Uterus (tissue), 4 donors: ENCODE results near the gene NECTIN1. TPM values are rescaled to one million over a fixed set of nuclear protein-coding genes. Genes with fewer than 3 reads are reported as not detected.

Experiments
- DNase-seq, 2 donors: peaks; one replicate each; pipeline ENCODE4 v3.0.0-alpha.2; 2019 to 2020
- H3K27ac ChIP-seq, 2 donors: fragments of 200-600 bp; sonication (generic); 1 replicate in 1 of 2; 2 replicates in 1 of 2; pipeline ENCODE4 v1.5.1; 2016 to 2018
- H3K27me3 ChIP-seq, 2 donors: fragments of 200-600 bp; sonication (generic); one replicate each; pipeline ENCODE4 v1.5.1; 2018 to 2019; ENCODE audit warnings: control low read depth in 1 of 2
- H3K36me3 ChIP-seq, 2 donors: fragments of 200-600 bp; sonication (generic); one replicate each; pipeline ENCODE4 v1.5.1; 2019; ENCODE audit warnings: control low read depth in 1 of 2
- H3K4me1 ChIP-seq, 2 donors: fragments of 200-600 bp; sonication (generic); one replicate each; pipeline ENCODE4 v1.5.1; 2018 to 2019; ENCODE audit warnings: control low read depth in 1 of 2
- H3K4me3 ChIP-seq, 2 donors: fragments of 200-600 bp; sonication (generic); 1 replicate in 1 of 2; 2 replicates in 1 of 2; pipeline ENCODE4 v1.5.1; 2018 to 2019; ENCODE audit warnings: mild to moderate bottlenecking in 1 of 2
- H3K9me3 ChIP-seq, 2 donors: fragments of 200-600 bp; sonication (generic); one replicate each; pipeline ENCODE4 v1.5.1; 2019; ENCODE audit warnings: control low read depth in 1 of 2
- POLR2A ChIP-seq, 2 donors: fragments of 450-650 bp; IDR thresholded peaks; one replicate each; pipeline ENCODE4 v1.6.1; 2016; ENCODE audit warnings: antibody characterized with exemption in 2 of 2, mild to moderate bottlenecking in 1 of 2, moderate library complexity in 1 of 2
- intact Hi-C: fragments of 100-400 bp; cut with DNase I; formaldehyde crosslinking; loops from one replicate; pipeline ENCODE4 v1.15.1; 2023; ENCODE audit warnings: low total_unique reads
- total RNA-seq, 4 donors: library from RNA; depleted of rRNA in 3 of 4; stranded (reverse); fragments of >200 nt in 3 of 4; gene quantifications; one replicate each; pipeline versions ENCODE4 v1.1.0 to v1.2.4, GENCODE V29; 2014 to 2023
- TF ChIP-seq, protein P1 (sequence below), 4 experiments: fragments of 200-600 bp in 2 of 4; fragments of 450-650 bp in 2 of 4; sonication (generic) in 2 of 4; IDR thresholded peaks; one replicate each; pipeline ENCODE4 v1.5.1; 2016 to 2019; ENCODE audit warnings: antibody characterized with exemption in 4 of 4, mild to moderate bottlenecking in 2 of 4, moderate library complexity in 1 of 4
- donor health status: DM: yes; HTN: yes; CAD: no.

Gene NECTIN1
- total RNA-seq, 4 donors from 2014 or later: 1.3 to 10.6 (median 9.2) TPM; not detected in 1

DNA sequence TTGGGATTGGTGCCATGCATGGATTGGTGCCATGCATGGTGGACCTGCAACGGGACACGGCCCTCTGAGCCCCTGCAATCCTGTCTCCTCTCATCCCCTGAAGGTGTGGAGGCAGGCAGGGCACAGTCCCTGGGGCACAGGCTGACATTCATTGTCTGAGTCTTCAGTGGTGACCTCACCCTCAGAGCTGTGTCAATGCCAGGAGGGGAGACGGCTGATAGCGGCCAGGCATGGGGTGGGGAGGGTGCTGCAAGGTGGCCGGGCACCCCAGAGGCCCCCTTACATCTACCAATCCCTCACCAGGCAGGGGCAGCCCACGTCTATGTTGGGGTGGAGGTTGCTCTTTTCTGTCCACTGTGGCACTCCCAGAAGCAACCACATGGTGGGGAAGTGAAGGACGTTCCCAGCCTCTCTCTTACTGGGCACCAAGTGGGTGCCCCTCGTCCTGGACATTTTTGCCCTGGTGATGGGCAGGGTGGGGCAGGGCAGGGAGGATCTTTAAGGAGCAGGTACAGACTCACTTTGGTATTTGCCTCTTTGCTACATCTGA is 47.6 kb downstream of the NECTIN1 start:
- no peak for TF ChIP-seq POLR2A (IDR thresholded peaks at IDR 0.05)
- Histone ChIP-seq H3K27me3 (no peaks in the 10 kb centered on the region), H3K27ac (no peak overlapping the region), H3K4me1 (no peaks in the 10 kb centered on the region), H3K4me3 (no peak overlapping the region), H3K9me3 (no peaks in the 10 kb centered on the region), H3K36me3 (no peaks in the 10 kb centered on the region)
- intact Hi-C loops: no loop called here
- no peak for DNase-seq

DNA sequence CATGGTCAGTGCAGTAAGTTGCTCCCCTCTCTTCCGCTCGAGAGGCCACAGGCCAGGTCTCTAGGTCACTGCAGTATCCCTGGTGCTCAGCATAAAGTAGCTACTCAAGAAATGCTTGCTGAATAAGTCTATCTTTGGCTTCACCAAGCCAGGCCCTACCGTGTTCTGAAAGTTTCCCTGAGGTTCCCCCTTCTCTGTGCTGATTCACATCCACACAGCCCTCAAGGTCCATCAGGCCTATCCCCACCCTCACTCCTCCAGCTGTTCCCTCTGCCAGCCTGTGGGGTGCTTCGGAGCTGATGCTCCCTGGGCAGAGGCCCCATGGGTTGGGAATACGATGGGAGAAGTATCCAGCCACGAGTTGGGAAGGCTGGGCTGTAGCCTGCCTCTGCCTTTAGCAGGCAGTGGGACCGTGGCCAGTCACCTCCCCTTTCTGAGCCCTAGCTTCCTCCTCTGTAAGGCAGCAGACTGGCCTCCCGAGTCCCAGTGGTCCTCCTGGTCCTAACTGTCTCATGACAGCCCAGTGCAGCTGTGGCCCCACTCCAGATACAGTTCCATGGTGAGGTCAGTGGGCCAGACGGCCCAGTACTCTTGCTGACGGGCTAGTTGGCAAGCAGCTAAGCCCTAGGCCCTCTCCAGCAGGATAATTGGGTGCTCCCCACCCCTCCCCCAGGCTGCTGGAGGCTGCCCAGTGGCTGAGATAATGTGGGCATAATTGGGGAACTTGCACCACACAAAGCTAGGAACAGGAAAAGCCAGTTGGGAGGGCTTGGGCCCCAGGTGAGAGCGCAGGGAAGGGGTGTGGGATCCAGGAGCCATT is 48.2 kb downstream of the NECTIN1 start:
- no peaks in the 10 kb centered on the region for H3K4me1 ChIP-seq
- intact Hi-C loops: no loop called here
- H3K4me3 ChIP-seq: no peak overlapping the region
- no peaks in the 10 kb centered on the region for H3K9me3 ChIP-seq
- no peak for TF ChIP-seq POLR2A (IDR thresholded peaks at IDR 0.05)
- TF ChIP-seq, protein P1, sequence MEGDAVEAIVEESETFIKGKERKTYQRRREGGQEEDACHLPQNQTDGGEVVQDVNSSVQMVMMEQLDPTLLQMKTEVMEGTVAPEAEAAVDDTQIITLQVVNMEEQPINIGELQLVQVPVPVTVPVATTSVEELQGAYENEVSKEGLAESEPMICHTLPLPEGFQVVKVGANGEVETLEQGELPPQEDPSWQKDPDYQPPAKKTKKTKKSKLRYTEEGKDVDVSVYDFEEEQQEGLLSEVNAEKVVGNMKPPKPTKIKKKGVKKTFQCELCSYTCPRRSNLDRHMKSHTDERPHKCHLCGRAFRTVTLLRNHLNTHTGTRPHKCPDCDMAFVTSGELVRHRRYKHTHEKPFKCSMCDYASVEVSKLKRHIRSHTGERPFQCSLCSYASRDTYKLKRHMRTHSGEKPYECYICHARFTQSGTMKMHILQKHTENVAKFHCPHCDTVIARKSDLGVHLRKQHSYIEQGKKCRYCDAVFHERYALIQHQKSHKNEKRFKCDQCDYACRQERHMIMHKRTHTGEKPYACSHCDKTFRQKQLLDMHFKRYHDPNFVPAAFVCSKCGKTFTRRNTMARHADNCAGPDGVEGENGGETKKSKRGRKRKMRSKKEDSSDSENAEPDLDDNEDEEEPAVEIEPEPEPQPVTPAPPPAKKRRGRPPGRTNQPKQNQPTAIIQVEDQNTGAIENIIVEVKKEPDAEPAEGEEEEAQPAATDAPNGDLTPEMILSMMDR (IDR thresholded peaks at IDR 0.05): no peak
- no peaks in the 10 kb centered on the region for H3K27me3 ChIP-seq
- no peaks in the 10 kb centered on the region for H3K36me3 ChIP-seq
- H3K27ac ChIP-seq: no peak overlapping the region
- peak in 1 of 2 donors; percentile 30 for DNase-seq

DNA sequence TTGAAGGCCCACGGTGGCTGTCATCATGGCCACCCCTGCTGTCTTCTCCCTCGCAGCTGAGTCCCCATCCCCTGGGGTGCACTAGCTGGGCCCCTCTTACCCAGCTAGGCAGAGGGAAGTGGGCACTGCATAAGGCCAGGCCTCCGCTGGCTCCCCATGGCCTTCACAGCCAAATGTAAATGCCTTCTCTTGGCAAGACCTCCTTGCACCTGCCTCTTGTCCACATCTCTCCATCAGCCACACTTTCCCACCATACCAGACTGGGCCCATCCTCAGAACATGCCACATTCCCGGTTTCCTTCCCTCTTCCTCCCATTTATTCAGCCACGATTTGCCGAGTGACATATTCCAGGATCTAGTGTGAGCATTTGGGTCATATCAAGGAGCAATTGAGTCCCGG is 49.7 kb downstream of the NECTIN1 start:
- Histone ChIP-seq H3K9me3 (no peaks in the 10 kb centered on the region), H3K4me3 (no peak overlapping the region), H3K4me1 (no peaks in the 10 kb centered on the region), H3K27me3 (no peaks in the 10 kb centered on the region), H3K36me3 (no peaks in the 10 kb centered on the region), H3K27ac (no peak overlapping the region)
- intact Hi-C loops: no loop called here
- TF ChIP-seq POLR2A (IDR thresholded peaks at IDR 0.05): no peak
- TF ChIP-seq, protein P1 (IDR thresholded peaks at IDR 0.05): no peak
- DNase-seq: no peak

DNA sequence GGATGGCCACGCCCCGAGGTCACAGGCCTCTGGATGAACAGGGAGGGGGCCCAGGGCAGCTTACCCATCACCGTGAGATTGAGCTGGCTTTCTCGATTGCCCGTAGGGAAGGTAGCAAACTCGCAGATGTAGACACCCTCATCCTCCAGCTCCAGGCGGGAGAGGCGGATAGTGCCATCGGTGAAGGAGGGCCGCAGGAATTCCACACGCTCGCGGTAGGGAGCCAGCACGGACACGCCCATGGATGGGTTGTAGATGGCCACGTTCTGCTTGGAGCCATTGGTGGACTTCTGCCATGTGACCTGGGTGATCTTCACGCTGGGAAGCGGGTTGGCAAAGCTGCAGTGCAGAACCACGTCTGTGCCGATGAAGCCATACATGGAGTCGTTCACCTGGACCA is 50.6 kb downstream of the NECTIN1 start:
- intact Hi-C loops: no loop called here

DNA sequence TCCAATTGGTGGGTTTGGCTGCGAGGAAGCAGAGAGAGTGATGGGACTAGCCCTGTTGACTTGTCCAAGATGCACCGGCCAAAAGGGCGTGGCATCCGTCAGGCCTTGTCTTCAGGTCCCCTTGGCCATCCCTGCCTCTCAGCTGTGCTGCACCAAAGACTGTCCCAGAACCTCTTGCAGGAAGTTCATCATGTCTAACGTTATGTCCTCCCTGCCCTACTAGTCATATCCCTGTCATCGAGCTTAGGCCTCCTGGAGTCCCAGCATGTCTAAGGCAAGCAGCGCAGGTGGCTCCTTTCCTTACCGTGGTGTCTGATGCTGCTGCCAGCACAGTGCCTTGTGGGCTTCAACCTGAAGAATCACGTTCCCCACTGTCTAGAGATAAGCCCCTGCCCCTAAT is 51.2 kb downstream of the NECTIN1 start:
- no peaks in the 10 kb centered on the region for H3K36me3 ChIP-seq
- H3K27ac ChIP-seq: no peak overlapping the region
- no peaks in the 10 kb centered on the region for H3K4me1 ChIP-seq
- no peaks in the 10 kb centered on the region for H3K9me3 ChIP-seq
- no peak for DNase-seq
- no peak overlapping the region for H3K4me3 ChIP-seq
- TF ChIP-seq POLR2A (IDR thresholded peaks at IDR 0.05): no peak
- TF ChIP-seq, protein P1 (IDR thresholded peaks at IDR 0.05): no peak
- H3K27me3 ChIP-seq: no peaks in the 10 kb centered on the region
- intact Hi-C loops: no loop called here

More for the DNA sequence above, 50.6 kb downstream of the NECTIN1 start:
- H3K27ac ChIP-seq: no peak overlapping the region
- no peaks in the 10 kb centered on the region for H3K4me1 ChIP-seq
- no peaks in the 10 kb centered on the region for H3K9me3 ChIP-seq
- no peaks in the 10 kb centered on the region for H3K27me3 ChIP-seq
- H3K4me3 ChIP-seq: no peak overlapping the region
- no peaks in the 10 kb centered on the region for H3K36me3 ChIP-seq
- TF ChIP-seq POLR2A (IDR thresholded peaks at IDR 0.05): no peak
- TF ChIP-seq, protein P1 (IDR thresholded peaks at IDR 0.05): no peak
- no peak for DNase-seq
